Epithelial cell of esophagus (primary cell): ENCODE data around the gene SLC37A2.

Source experiments
- DNase-seq: peaks from one replicate; pipeline ENCODE4 v3.0.0; 2010; ENCODE audit warnings: low read depth
- H3K4me3 ChIP-seq: 2 replicates; pipeline ENCODE4 v1.5.1; 2011; ENCODE audit warnings: mild to moderate bottlenecking, low read length, control low read depth
- TF ChIP-seq, protein P1 (sequence below): IDR thresholded peaks from 2 replicates; pipeline ENCODE4 v1.5.1; 2011; ENCODE audit warnings: low read depth, mild to moderate bottlenecking, low read length, control low read depth, inconsistent platforms; ENCODE audit not compliant: insufficient read depth; ENCODE audit errors: missing control alignments

The SLC37A2 gene

DNA sequence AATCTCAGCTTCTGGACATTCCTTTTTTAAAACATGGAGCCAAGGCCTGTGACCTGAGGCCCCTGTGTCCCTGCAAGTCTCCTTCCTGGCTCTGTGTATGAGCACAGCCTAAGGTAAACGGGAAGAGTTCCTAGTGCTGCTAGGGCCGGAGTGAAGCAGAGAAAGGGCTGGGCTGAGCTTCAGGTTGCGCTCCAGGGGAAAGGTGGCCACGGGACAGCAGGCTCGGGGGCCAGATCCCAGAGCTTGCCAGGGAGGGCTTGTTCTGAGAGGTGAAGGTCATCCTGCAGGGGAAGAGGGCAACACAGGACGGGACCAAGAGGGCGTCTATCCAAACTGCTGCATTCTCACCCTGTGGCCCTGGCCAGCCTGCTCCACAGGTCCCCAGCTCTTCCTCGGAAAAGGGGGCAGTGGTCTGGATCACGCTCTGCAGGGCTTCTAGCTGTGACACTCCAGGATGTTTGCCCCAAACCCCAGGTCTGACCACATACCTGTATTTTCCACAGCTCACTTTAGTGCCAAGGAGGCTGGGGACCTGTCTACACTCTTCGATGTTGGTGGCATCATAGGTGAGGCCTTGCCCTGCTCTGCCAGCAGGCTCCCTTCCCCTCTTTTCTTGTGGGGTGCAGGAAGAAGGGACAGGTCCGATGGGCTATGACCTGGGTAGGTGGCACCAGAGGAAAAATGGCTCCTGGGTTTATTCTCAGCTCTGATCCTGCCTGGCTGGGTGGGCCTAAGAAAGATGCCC is 20.4 kb downstream of the SLC37A2 start:
- DNase-seq: no peak
- TF ChIP-seq, protein P1, sequence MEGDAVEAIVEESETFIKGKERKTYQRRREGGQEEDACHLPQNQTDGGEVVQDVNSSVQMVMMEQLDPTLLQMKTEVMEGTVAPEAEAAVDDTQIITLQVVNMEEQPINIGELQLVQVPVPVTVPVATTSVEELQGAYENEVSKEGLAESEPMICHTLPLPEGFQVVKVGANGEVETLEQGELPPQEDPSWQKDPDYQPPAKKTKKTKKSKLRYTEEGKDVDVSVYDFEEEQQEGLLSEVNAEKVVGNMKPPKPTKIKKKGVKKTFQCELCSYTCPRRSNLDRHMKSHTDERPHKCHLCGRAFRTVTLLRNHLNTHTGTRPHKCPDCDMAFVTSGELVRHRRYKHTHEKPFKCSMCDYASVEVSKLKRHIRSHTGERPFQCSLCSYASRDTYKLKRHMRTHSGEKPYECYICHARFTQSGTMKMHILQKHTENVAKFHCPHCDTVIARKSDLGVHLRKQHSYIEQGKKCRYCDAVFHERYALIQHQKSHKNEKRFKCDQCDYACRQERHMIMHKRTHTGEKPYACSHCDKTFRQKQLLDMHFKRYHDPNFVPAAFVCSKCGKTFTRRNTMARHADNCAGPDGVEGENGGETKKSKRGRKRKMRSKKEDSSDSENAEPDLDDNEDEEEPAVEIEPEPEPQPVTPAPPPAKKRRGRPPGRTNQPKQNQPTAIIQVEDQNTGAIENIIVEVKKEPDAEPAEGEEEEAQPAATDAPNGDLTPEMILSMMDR: no peak
- H3K4me3 ChIP-seq: peak overlapping the region; percentile 6

DNA sequence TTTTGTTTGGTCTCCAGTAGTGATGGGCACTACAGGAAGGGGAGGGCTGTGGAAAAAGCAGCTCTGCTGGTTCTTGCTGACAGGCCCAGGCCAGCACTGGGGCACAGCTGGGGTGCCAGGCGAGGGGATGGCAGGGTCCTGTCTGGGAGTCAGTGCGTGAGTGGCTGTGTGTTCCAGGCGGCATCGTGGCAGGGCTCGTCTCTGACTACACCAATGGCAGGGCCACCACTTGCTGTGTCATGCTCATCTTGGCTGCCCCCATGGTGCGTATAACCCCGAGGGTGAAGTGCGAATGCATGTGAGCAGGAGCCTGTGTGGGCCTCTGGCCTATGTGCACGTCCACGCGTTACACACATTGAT is 20.9 kb downstream of the SLC37A2 start:
- no peak for DNase-seq
- TF ChIP-seq, protein P1: no peak
- no peak overlapping the region for H3K4me3 ChIP-seq

DNA sequence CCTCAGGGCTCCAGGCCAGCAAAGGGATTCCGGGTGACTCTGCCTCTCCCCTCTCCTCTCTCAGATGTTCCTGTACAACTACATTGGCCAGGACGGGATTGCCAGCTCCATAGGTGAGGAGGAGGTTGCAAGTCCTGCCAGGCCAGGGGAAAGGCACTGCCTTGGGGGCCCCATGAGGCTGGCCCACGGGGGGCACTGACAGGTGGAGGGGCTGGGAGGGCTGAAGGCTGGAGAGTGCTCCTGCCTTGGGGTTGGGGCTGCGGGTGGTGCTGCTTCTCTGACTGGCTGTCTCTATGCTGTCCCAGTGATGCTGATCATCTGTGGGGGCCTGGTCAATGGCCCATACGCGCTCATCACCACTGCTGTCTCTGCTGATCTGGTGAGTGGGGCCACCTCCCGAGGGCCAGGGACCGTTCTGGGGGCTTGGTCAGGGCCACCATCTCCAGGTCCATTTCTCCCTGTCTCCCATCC is 21.7 kb downstream of the SLC37A2 start:
- TF ChIP-seq, protein P1: no peak
- no peak overlapping the region for H3K4me3 ChIP-seq
- no peak for DNase-seq

DNA sequence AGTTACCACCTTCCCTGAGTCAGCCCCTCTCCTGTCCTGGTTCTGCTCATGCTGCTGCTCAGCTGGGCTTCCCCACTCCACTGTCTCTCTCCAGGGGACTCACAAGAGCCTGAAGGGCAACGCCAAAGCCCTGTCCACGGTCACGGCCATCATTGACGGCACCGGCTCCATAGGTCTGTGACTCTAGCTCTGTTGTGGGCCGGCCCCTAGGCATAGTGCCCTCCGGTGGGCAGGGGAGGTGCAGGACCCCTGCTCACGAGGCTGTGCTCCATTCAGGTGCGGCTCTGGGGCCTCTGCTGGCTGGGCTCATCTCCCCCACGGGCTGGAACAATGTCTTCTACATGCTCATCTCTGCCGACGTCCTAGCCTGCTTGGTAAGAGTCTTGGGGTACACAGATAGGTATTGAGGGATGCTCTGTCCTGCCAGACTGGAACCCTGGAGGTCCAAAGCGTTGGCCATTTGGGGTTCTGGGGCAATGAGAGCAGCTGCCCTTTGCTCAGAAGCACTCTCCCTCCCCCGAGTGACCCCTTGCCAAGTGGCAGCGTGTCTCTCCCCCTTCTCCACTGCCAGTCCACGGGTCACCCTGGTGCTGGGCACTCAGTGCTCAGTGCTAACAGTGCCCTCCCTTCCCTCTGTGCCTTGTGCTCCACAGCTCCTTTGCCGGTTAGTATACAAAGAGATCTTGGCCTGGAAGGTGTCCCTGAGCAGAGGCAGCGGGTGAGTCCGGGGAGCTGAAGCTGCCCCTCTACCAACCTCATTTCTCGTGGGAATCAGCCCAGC is 22.4 kb downstream of the SLC37A2 start:
- DNase-seq: no peak
- H3K4me3 ChIP-seq: no peak overlapping the region
- TF ChIP-seq, protein P1: no peak

DNA sequence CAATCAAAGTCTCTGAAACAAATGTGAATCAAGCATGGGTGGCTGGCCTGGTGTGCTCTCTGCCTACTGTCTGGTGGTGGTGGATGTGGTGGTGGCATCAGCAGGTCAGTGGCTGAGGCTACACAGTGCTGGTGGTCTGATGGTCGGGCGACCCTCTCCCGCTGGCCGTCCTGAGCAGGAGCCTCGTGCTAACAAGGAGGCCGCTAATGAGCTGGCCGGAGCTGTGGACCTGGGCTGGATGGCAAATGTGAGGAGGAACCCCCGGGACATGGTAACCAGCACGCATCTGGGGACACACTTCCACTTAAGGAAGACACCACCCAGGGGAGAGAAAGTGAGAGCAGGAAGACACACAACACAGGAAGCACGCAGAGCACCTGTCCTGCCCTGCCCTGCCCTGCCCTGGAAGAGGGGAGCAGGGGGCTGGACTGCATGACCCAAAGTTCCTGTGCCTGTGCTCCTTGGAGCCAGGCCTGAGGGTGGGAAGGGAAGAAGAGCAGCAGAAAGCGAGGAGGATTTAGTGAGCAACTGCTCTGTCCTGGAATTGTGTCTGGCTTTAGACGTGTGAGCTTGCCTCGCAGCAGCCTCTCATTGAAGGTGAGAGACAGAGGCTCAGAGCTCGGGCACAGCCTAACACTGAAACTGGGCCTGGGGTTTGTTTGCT is 23.7 kb downstream of the SLC37A2 start:
- H3K4me3 ChIP-seq: no peak overlapping the region
- no peak for DNase-seq
- TF ChIP-seq, protein P1: no peak

DNA sequence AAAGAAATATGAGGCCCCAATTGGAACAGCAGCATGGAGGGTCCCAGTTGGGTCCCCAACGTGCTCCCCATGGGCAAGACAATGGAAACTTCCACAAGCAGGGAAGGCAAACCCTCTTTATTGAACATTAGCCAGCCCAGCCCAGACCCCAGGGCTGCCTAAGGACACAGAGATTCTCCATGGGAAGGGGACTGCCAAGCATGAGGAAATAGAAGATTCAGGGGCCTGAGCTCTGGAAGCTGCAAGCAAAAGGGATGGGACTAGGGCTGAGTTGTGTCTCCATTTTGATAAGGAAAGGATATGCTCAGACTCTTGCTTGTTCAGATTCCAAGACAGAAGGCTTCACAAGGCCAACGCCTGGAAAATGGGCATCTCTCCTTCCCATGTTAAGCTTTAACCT is 25.0 kb downstream of the SLC37A2 start:
- DNase-seq: no peak
- TF ChIP-seq, protein P1: no peak
- H3K4me3 ChIP-seq: no peak overlapping the region
